ENCODE measurements around the gene KCNQ1. TPM values are rescaled to one million over a fixed set of nuclear protein-coding genes. Genes with fewer than 3 reads are reported as not detected.

KCNQ1 gene
- total and polyA plus RNA-seq, 2 of the 13 experiments (the other 11 are each of a cell fraction or from before 2014, with no cell fraction given), result 0.02 to 0.08 TPM

- no peak for TF ChIP-seq HNF1B (CRISPR knock-in tag; IDR thresholded peaks at IDR 0.05)
- no peak for TF ChIP-seq ZNF501 (CRISPR knock-in tag; IDR thresholded peaks at IDR 0.05)
- no peak for TF ChIP-seq ZFX (CRISPR knock-in tag; IDR thresholded peaks at IDR 0.05; ENCODE audit: low read depth)
- TF ChIP-seq ZNF761 (CRISPR knock-in tag; conservative IDR thresholded peaks at IDR 0.05), result no peak
- TF ChIP-seq ZNF577 (CRISPR knock-in tag; IDR thresholded peaks at IDR 0.05; ENCODE audit: borderline replicate concordance, low read depth), result no peak
- TF ChIP-seq FOSL1 (CRISPR knock-in tag; IDR thresholded peaks at IDR 0.05; ENCODE audit: borderline replicate concordance), result no peak
- no peak for TF ChIP-seq ETS1 (CRISPR knock-in tag; IDR thresholded peaks at IDR 0.05)
- no peak for TF ChIP-seq TSC22D2 (CRISPR knock-in tag; IDR thresholded peaks at IDR 0.05; ENCODE audit: borderline replicate concordance)
- TF ChIP-seq LBX2 (CRISPR knock-in tag; IDR thresholded peaks at IDR 0.05; ENCODE audit: borderline replicate concordance), result no peak
- no peak for TF ChIP-seq ZNF569 (CRISPR knock-in tag; IDR thresholded peaks at IDR 0.05; ENCODE audit: borderline replicate concordance)
These were observed 440.3 kb downstream of the KCNQ1 start (continued) for GRCh38 chr11:2885017-2885677.

Measured in HepG2 (cell line).